ENCODE results near the gene LAGE3. TPM values are rescaled to one million over a fixed set of nuclear protein-coding genes. Genes with fewer than 3 reads are reported as not detected.

Gene LAGE3
- total RNA-seq, 1 donor from 2014 or later, result 15.6 TPM

DNA sequence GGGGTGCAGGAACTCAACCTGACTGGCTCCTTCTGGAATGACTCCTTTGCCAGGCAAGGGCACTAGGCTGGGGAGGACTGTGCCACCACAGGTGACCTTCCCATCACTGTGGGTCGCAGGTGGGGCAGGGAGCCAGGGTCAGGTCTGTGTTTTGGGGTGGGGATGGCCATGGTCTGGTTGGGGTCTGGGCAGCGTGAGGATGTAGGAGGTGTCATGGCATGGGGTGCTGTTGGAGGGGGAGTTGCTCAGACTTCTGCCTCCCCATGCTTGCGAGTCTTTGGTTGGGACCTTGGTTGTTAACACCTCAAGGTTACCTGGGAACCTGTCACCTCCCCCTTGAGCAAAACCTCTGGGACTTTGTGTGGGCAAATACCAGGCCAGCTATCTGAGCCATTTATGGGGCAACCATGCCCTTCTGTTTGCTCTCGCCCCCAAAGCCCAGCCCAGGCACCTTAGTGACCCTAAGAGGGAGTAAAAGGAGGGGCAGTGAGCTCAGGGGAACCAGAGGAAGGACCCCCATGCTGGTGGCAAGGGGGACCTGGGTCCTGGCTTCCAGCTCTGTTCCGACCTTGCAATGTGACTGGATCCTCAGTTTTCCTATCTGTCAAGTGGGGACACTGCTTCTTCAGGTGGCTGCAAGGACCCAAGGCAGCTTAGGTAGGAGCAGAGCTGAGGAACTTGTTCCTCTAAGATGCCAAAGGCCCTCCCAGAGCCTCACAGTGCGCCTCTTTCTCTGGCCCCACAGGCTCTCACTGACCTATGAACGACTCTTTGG, 44.5 kb downstream of the LAGE3 start:
- Mint-ChIP-seq H3K27me3 (ENCODE audit: unreplicated experiment) (no peaks in the 10 kb centered on the region), H3K4me3 (ENCODE audit: unreplicated experiment) (no peak overlapping the region), H3K9me3 (ENCODE audit: unreplicated experiment) (peaks cover 4% of the 10 kb centered on the region), H3K4me1 (ENCODE audit: unreplicated experiment) (peaks cover 16% of the 10 kb centered on the region), H3K27ac (ENCODE audit: unreplicated experiment) (no peak overlapping the region), H3K36me3 (ENCODE audit: unreplicated experiment) (no peaks in the 10 kb centered on the region)
- TF ChIP-seq, protein P1, sequence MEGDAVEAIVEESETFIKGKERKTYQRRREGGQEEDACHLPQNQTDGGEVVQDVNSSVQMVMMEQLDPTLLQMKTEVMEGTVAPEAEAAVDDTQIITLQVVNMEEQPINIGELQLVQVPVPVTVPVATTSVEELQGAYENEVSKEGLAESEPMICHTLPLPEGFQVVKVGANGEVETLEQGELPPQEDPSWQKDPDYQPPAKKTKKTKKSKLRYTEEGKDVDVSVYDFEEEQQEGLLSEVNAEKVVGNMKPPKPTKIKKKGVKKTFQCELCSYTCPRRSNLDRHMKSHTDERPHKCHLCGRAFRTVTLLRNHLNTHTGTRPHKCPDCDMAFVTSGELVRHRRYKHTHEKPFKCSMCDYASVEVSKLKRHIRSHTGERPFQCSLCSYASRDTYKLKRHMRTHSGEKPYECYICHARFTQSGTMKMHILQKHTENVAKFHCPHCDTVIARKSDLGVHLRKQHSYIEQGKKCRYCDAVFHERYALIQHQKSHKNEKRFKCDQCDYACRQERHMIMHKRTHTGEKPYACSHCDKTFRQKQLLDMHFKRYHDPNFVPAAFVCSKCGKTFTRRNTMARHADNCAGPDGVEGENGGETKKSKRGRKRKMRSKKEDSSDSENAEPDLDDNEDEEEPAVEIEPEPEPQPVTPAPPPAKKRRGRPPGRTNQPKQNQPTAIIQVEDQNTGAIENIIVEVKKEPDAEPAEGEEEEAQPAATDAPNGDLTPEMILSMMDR (IDR thresholded peaks at IDR 0.05), result no peak
- DNase-seq (ENCODE audit: extremely low spot score, unreplicated experiment), result no peak

DNA sequence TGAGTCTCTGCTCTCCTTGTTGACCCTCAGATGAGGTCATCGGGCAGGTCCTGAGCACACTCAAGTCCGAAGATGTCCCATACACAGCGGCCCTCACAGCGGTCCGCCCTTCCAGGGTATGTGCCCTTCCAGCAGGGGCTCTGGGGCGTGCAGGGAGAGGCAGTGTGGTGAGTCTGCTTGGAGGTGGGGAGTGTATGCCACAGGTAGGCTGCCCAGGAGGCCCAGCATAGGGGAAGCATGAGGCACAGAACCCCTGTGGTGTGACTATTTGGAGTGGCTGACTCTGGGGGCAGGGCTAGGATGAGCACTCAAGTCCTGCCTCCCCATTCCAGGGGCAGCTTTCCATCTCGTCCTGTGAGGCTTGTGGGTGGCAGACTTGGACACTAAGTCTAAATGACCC, 45.5 kb downstream of the LAGE3 start:
- Mint-ChIP-seq H3K9me3 (ENCODE audit: unreplicated experiment) (peaks cover 4% of the 10 kb centered on the region), H3K27ac (ENCODE audit: unreplicated experiment) (no peak overlapping the region), H3K36me3 (ENCODE audit: unreplicated experiment) (no peaks in the 10 kb centered on the region), H3K4me3 (ENCODE audit: unreplicated experiment) (no peak overlapping the region), H3K27me3 (ENCODE audit: unreplicated experiment) (no peaks in the 10 kb centered on the region), H3K4me1 (ENCODE audit: unreplicated experiment) (peaks cover 22% of the 10 kb centered on the region)
- DNase-seq (ENCODE audit: extremely low spot score, unreplicated experiment), result no peak
- TF ChIP-seq, protein P1 (IDR thresholded peaks at IDR 0.05), result no peak

DNA sequence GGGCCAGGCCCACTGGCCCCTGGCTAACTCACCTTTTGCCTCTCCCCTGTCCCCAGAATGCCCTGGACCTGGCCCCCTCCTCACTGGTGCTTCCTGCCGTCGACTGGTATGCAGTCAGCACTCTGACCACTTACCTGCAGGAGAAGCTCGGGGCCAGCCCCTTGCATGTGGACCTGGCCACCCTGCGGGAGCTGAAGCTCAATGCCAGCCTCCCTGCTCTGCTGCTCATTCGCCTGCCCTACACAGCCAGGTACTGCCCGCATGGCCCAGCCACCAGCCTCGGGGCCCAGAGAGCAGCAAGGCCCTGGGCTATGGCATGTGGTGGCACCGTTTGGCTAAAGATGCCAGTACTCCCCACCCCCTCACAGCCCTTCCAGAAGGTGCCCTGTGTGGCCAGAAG, 46.9 kb downstream of the LAGE3 start:
- DNase-seq (ENCODE audit: extremely low spot score, unreplicated experiment), result no peak
- Mint-ChIP-seq H3K27ac (ENCODE audit: unreplicated experiment) (no peak overlapping the region), H3K4me3 (ENCODE audit: unreplicated experiment) (no peak overlapping the region), H3K27me3 (ENCODE audit: unreplicated experiment) (no peaks in the 10 kb centered on the region), H3K36me3 (ENCODE audit: unreplicated experiment) (no peaks in the 10 kb centered on the region), H3K4me1 (ENCODE audit: unreplicated experiment) (peaks cover 23% of the 10 kb centered on the region), H3K9me3 (ENCODE audit: unreplicated experiment) (peaks cover 4% of the 10 kb centered on the region)
- TF ChIP-seq, protein P1 (IDR thresholded peaks at IDR 0.05), result no peak

DNA sequence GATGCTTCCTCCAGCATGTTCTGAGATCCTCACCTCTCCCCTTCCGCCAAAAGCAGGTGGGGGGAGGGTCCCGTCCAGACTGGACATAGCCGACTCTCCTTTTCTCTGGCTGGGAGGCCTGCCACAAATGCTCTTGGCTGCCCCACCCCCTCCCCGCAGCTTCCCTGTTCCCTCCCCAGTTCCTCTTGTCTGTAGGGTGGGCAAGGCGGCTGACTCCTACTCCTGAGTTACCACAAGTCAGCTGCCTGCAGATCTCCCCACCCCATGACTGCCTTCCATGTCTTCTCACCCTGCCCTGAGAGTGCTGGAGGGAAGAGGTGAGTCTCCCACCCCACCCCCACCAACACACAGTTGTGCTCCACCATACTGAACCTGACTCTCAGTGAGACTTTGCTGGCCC, 47.7 kb downstream of the LAGE3 start:
- H3K27me3 Mint-ChIP-seq (ENCODE audit: unreplicated experiment), result no peaks in the 10 kb centered on the region
- no peak overlapping the region for H3K4me3 Mint-ChIP-seq (ENCODE audit: unreplicated experiment)
- DNase-seq (ENCODE audit: extremely low spot score, unreplicated experiment), result no peak
- TF ChIP-seq, protein P1 (IDR thresholded peaks at IDR 0.05), result no peak
- no peak overlapping the region for H3K27ac Mint-ChIP-seq (ENCODE audit: unreplicated experiment)
- H3K4me1 Mint-ChIP-seq (ENCODE audit: unreplicated experiment), result peaks cover 22% of the 10 kb centered on the region
- no peaks in the 10 kb centered on the region for H3K36me3 Mint-ChIP-seq (ENCODE audit: unreplicated experiment)
- peaks cover 4% of the 10 kb centered on the region for H3K9me3 Mint-ChIP-seq (ENCODE audit: unreplicated experiment)

DNA sequence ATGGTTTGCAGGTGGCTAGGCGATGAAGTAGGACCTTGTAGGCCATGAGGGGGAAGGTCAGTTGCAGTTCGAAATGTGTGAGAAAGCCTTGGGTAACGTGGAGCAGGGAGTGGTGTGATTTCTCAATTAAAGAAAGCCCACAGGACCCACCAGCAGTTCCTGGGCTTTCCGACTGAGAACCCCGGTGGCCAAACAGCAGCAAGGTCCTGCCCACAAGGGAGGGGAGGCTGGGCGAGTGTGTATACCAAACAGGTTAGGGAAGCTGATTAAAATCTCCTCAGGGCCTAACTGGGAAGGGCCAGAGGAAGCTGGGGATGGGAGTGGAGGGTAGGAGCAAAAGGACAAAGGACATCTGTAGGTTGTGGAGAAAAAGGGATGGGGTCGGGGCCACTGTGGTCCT, 48.2 kb downstream of the LAGE3 start:
- H3K4me1 Mint-ChIP-seq (ENCODE audit: unreplicated experiment), result peaks cover 20% of the 10 kb centered on the region
- no peaks in the 10 kb centered on the region for H3K36me3 Mint-ChIP-seq (ENCODE audit: unreplicated experiment)
- TF ChIP-seq, protein P1 (IDR thresholded peaks at IDR 0.05), result no peak

More for the DNA sequence above, 48.2 kb downstream of the LAGE3 start:
- no peak for DNase-seq (ENCODE audit: extremely low spot score, unreplicated experiment)
- Mint-ChIP-seq H3K27ac (ENCODE audit: unreplicated experiment) (no peak overlapping the region), H3K27me3 (ENCODE audit: unreplicated experiment) (no peaks in the 10 kb centered on the region), H3K4me3 (ENCODE audit: unreplicated experiment) (no peak overlapping the region), H3K9me3 (ENCODE audit: unreplicated experiment) (peaks cover 4% of the 10 kb centered on the region)
